Stimulated activated CD8-positive, alpha-beta memory T cell treated with anti-CD3 and anti-CD28 coated beads, Interleukin-7, amount 100 ng/mL, for 48 hours (primary cell): ENCODE measurements around the gene ICE1.
"Not testable (repeated sequence)": the region's sequence is repeated elsewhere in the genome, so short reads cannot be mapped to it uniquely, and the experiment has no call there.

Experiments
- DNase-seq, 2 donors: peaks; one replicate each; pipeline ENCODE4 v3.0.0-alpha.2; 2020; ENCODE audit warnings: low read depth in 1 of 2; ENCODE audit errors: extremely low read depth in 1 of 2

ICE1 gene

DNA sequence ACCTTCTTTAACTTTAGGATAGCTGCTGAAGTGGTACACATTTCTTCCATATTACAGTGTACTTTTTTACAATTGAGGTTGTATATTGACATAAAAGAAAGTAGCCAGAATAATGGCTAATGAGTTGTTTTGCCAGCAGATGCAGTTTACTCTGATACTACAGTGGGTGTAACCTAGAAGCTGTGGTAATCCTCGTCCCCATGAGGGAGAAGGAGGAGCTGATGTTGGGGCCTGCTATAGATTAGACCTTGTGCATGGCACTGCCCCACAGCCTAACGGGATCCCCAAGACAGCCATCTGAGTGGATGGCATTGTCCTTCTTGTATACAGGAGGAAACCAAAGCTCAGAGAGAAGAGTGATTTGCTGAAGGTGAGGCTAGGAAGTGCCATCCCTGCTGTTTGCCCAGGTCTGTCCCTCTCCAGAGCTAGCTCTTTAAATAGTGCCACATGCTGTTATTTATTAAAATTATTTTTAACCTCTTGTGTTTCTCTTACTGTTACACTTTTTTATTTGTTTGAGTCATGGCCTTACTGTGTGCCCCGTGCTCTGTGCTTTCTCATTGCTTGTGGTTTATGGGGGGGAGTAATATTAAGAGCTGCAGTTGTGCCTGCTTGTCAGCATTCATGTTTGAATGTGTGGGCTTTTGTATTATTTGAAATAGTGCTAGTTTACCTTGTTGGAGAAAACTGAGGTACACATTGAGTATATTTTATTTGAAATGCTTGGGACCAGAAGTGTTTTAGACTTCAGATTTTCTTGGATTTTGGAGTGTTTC lies 65.3 kb downstream of the ICE1 start:
- no peak for DNase-seq

DNA sequence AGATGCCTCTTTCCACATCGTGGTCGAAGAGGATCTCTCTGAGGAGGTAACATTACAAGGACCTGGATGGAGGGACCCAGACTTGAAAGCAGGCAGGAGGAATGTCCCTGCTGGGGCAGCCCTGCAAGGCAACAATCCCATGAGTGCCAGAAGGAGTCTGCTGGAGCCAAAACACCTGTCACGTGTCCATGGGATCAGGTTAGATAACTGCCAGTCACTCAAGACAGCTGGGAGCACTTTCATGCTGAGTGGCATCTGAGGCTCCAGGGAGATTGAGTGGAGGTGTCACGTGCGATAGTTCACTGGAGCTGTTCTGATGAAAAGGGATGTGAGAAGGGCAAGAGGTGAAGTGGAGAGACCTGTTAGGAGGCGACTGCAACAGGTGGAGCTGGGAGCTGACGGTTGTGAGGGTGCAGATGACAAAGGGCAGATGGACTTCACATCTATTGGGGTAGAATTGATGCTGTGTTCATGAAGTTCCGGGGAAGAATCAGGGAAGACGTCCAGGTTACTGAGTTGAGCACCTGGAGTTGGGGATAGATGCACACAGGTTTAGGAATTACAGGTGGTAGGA lies 68.4 kb downstream of the ICE1 start:
- no peak for DNase-seq

DNA sequence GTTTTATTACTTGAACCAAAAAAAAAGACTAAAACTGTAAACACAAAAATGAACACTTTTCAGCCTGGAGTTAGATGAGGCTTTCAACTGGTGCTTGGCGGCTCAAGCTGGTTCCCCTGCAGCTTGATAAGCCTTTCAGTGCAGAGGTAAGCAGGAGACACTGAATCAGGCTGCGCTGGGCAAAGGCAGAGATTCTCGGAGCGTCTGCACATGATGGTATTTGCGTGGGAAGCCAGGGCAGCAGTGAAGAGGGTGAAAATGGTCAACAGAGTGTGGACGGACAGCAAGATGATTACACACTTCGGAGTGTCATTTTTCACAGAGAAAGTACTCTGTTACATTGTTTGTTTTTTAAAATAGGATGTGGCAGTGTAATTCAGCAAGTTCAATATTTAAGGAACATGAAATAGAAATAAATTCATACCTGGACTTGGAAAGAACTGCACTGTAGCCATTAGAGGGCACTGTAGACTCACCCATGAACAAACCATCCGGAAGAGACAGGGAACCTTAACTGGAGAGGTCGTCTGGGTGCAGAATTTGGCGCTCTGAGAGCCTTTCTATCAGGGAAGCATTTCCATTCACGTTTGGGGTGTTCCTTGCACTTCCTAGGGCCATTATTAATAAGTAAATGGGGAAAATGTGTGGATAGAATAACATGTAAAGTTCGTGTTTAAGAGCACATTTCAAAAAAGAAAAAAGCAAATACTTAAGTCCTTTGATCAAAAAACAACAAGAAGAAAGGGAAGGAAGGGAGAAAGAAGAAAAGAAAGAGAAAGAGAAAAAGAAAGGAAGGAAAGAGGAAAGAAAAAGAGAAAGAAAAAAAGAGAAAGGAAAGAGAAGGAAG lies 69.8 kb downstream of the ICE1 start:
- no peak for DNase-seq

DNA sequence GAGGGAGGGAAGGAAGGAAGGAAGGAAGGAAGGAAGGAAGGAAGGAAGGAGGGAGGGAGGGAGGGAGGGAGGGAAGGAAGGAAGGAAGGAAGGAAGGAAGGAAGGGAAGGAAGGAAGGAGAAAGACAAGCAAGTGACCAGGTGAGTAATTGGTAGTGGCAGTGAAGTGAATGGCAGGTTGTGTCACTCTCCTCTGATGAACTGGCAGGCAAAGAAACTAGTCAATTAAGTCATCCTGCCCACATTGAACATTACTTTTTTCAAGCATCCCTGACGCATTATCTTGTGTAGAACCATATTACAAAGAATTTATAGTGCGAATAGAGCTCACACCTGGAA lies 70.4 kb downstream of the ICE1 start:
- DNase-seq: not testable (repeated sequence)

DNA sequence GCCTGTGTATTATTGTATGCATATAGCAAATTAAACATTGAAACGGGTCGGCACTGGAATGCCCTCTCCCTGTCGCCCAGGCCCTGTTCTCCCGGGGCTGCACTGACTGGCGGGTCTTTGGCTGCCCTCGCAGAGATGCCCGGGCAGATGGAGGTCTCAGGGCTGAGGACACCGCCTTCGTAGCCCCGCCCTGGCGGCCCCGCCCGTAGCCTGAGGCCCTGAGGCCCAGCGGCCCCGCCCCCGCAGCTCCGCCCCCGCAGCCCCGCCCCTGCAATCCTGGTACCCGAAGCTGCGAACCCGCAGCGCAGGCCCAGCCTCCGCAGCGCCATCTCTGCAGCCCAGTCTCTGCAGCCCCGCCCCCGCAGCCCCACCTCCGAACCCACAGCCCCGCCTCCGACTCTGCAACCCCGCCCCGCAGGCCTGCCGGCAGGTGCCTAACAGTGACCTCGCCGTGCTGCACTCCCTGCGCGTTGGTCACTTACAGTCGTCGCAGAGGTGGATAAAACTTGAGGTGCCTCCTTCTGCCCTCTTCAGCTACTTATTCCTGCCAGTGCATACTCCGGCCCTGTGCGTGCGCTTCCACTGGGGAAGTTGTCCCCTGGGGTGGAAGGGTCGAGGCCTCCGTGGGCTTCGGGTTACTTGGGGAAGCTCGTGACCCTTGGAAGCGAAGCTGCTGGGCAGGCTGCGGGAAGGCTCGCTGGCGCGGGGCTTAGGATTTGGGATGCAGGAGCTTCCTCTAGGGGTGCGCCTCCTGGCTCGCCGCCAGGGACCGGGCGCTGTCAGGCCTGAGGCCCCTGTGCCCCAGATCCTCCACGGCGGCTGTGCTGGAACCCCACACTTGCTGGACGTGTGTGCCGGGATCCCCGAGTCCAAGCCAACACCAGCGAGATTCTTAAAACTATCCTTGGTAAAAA lies 72.3 kb downstream of the ICE1 start:
- peak; percentile 57 to 62 for DNase-seq

DNA sequence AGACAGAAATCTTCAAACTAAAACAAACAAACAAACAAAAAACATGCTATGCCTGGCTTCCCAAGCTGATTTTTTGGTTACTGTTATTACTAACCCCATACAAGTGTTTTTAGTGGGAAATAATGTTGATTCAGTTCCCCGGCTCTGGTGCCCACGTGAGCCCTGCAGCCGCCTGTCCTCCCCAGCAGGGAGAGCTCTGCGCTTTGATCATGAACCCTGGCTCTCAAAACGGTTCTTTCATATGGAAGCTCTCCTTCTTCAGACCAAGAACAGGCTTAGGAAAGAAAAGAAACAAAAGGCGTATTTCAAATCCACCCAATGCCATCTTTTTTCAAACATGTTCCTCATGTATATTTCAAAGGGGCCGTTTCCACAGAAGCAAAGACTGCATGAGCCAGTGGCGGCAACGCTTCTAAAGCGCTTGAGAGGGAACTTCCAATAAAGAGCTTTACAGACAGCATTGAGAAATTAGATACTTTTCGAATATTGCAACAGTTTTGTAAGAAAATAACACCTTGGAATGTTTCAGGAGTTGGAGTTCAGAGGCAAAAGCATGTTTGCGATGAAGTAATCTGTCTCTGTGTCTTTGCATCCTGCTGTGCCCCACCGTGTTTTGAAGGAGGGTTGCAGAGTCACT lies 74.8 kb downstream of the ICE1 start:
- no peak for DNase-seq

DNA sequence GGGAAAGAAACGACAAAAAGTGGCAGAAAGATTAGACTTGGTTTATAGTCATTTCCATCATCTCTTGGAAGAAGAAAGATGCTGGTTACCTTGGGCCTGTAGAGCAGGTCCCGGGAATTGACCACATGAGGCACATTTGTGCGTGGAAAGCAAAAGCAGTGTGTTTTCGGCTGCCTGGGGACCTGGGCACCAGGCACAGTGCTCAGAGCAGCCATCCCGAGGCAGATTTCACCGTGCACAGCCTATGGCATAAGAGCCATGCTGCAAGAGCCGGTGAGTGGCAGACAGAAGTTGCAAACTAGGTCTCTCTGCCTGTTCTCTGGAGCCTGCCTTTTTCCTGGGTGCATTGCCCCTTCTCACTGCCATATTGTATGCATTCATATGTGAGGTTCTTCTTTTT lies 77.0 kb downstream of the ICE1 start:
- DNase-seq: no peak

DNA sequence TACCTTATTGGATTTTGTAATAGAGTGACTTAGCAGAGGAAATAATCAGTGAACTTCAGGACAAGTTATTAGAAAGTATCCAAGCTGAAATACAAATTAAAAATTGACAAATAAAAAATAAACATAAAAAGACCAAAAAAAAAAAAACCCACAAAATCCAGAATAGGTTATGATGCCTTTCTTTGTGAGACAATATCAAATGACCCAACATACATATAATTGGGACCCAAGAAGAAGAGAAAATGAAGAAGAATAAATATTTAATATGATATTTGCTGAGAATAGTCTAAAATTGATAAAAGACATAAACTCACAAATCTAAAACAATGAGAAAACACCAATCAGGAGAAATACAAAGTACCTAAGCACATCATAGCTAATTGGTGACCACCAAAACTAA lies 81.8 kb downstream of the ICE1 start:
- no peak for DNase-seq

DNA sequence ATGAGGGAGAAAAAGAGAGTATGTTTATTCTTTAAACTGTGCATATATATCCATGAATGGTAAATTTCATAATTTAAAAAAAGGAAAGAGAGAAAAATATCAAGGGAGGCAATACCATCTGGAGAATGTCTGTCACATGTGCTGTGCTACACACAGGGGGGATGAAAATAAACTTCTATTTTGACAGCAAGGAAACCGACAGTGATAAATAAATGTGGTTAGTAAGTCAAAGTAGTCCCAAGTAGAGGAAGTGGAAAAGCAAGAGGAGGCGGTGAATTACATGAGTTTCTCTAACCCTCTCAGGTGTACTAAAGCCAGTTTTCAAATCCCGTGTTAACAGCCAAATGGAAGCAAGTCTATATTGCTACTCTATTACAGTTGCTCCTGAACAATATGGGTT lies 83.3 kb downstream of the ICE1 start:
- DNase-seq: no peak

DNA sequence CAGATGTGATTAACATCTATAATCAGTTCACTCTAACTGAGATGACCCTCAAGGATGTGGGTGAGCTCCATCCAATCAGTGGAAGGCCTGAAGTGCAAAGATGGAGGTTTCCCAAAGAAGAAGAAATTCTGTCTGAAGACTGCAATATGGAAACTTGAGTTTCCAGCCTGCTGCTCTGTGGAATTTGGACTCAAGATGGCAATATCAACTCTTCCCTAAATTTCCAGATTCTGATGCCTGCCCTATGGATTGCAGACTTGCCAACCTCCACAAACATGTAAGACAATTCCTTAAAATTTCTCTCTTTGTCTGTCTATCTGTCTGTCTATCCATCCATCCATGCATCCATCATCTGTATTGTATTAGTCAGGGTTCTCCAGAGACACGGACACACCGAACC lies 85.9 kb downstream of the ICE1 start:
- no peak for DNase-seq

DNA sequence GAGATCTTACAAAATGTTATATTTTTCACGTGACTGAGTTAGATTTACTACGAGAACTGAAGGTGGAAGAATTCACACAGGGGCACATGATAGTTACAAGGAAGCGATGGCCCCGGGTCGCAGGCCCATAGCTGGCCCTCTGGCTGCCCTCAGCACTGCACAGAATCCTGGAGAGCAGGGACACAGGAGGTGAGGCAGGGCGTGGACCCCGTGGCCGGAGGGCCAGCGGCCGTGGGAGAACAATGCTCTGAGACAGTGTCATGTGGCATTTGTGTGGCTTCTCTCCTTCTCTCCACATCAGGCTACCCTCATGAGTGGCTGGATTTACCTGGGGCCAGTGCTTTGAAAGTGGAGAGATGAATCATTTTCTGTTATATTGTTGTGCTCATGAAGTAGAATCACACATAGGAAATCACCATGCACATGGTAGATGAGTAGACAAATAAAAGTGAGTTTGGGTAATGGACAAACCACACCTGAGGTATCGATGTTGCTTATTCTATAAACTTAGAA lies 89.5 kb downstream of the ICE1 start:
- no peak for DNase-seq

DNA sequence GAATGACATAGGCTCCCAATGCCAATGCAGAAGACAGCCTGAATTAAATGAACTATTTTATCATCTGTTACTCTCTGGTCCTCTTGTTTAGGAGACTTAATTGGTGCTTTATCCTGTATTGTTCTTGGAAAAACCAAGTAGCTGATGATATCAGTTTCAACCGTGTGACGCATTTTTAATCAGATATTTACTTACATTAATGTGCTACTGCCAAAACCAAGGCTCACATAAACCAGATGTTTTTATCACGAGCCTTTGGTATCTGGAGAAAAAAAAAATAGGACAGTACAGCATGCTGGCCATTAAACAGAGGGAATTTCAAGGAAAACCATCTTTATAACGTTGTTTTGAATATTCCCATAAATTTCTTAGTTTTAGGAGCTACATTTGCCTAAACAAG lies 90.1 kb downstream of the ICE1 start:
- DNase-seq: no peak

DNA sequence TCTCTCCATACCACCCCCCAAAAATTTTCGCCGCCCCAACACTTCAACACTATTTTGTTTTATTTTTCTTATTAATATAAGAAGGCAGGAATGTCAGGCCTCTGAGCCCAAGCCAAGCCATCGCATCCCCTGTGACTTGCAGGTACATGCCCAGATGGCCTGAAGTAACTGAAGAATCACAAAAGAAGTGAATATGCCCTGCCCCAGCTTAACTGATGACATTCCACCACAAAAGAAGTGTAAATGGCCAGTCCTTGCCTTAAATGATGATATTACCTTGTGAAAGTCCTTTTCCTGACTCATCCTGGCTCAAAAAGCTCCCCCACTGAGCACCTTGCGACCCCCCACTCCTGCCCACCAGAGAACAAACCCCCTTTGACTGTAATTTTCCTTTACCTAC lies 98.1 kb downstream of the ICE1 start:
- not testable (repeated sequence) for DNase-seq

DNA sequence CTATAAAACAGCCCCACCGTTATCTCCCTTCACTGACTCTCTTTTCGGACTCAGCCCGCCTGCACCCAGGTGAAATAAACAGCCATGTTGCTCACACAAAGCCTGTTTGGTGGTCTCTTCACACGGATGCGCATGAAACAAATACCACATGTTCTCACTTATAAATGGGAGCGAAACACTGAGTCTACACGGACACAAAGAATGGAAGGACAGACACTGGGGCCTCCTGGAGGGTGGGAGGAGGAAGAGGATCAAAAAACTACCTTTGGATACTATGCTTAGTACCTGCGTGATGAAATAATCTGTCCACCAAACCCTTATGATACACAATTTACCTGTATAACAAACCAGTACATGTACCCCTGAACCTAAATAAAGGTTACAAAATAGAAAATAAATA lies 98.6 kb downstream of the ICE1 start:
- no peak for DNase-seq

DNA sequence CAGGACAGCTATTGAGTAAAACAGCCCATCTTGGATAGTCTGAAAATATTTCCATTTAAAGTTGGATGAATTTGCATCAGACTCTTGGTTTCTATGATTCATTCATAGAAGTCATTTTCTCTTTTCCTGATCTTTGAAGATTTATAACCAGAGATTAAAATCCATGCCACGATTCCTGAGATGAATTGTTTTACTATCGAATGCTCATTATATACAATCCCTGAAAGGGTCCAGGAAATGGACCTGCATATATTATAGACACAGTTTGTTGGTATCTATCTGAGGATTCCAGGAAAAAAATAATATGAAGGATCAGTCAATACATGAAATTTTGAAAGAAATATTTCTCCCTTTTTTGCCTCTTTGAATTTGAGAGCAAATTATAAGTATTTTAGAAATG lies 99.0 kb downstream of the ICE1 start:
- no peak for DNase-seq

DNA sequence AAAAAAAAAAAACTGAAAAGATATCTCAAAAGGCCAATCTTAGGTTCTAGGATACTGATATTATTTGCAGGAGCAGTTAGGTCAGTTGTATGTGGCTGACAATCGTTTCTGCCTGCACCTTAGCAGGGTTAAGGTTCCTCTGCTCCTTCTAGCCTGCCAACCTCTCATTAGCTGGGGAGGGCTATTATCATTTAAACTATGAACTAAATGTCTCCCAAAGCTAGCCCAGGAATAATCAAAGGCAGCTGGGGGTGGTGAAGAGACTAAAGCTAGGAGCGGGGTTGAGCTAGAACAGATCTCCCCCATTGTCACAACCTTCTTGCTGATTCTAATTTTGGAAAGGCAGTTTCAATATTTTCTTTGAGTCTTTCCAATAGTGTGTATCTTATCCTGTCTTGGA lies 99.9 kb downstream of the ICE1 start:
- DNase-seq: no peak

DNA sequence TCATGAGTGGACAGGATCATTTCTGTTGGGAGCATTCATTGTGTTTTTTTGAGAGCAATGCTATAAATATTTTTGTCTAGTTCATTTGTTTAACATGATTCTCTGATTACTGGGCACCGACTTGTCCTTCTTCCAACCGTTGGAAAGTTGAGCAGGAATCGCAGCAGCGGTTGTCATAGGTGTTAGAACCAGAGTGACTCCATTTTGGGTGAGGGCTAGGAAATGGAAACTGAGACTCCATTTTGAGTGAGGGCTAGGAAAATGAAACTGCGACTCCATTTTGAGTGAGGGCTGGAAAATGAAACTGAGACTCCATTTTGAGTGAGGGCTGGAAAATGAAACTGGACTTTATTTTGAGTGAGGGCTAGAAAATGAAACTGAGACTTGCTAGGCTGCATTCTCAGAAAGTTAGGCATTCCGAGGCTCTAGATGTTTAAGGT lies 100.6 kb downstream of the ICE1 start:
- no peak for DNase-seq

DNA sequence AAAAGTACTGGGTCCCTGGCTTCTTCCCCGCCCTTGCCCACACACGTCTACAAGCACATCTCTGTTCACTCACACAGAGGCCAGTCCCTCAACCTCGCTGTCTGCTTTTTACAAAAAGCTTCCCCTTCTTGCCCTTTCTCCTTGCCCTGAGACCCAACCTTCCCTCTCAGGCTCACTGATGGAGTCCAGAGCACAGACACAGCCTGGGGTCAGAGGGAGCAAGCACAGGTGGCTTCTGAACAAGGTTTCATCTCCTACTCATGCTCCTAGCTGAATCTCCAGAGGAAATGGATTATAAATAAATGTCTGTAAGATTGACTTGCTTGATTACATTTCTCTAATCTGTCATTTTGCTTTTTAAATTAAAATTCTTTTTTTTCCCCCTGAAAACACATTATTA lies 101.8 kb downstream of the ICE1 start:
- DNase-seq: no peak

DNA sequence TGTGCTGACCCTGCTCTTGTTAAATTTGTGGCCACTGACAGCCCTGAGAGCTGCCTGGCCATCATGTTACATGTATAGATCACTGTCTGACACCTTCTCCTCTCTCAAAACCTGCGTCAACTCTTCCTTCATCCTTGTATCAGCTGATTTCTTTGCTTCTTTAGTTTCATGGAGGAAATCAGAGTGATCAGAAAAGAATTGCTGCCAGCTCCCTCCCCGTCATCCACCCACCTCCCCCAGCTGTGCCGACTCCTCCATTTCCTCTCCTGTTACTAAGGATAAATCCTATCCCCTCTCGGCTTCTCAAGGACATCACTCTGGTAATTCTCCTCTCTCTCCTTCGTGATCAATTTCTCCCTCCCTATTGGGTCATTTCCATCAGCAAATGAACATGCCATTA lies 108.9 kb downstream of the ICE1 start:
- no peak for DNase-seq

DNA sequence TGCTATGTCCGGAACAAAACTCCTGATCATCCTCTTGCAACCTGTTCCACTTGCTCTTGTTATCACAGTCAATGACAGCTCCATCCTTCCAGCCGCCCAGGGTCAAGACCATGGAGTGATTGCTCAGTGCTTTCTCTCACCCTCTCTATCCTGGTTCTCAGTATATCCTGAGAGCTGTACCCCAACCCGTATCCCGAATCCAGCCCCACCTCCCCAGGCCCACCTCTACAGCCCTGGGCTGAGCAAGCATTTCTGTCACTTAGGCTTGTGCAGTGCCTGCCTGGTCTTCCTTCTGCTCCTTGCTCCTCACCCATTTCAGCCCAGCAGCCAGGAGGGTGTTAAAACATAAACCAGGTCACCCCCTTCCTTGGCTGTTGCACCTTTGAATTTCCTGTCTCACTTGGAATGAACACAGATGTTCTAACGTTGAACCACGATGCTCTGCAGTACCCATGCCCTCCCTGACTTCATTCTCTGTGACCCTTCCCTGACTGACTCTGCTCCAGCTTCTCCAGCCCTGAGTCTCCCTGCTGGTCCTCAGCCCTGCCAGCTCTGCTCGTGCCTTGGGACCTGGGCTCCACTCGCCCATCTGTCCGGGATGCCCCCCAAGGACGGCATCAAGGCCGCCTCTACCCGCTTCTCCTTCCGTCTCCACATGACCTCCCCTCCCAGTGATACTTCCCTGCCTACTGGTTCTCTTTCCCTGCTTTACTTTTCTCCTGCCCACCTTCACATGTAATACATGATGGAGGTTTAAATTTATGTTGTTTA lies 110.0 kb downstream of the ICE1 start:
- no peak for DNase-seq
